SU-DHL-6 (cell line): ENCODE data around the gene ATXN2L.

Experiments
- H2AFZ ChIP-seq: fragments of 200-600 bp; sonication (generic); 2 replicates; pipeline ENCODE4 v1.6.1; 2014; ENCODE audit warnings: low read depth, mild to moderate bottlenecking, moderate library complexity, mixed read lengths, antibody characterized with exemption, low read length; ENCODE audit not compliant: severe bottlenecking
- H3F3A ChIP-seq: fragments of 200-600 bp; shearing (Covaris generic); 2 replicates; pipeline ENCODE4 v1.6.0; 2016; ENCODE audit warnings: antibody characterized with exemption, mild to moderate bottlenecking; ENCODE audit not compliant: insufficient read depth
- H3K27ac ChIP-seq: fragments of 200-600 bp; sonication (generic); 2 replicates; pipeline ENCODE4 v1.5.1; 2016; ENCODE audit warnings: low read depth, mild to moderate bottlenecking, low read length, moderate library complexity, mixed read lengths
- H3K27me3 ChIP-seq: fragments of 200-600 bp; sonication (generic), shearing (Covaris generic); 2 replicates; pipeline ENCODE4 v1.6.0; 2014; ENCODE audit warnings: mild to moderate bottlenecking, low read length
- H3K36me3 ChIP-seq: fragments of 200-600 bp; sonication (generic); 2 replicates; pipeline ENCODE4 v1.6.1; 2014; ENCODE audit warnings: mild to moderate bottlenecking, low read length, mixed read lengths
- H3K4me2 ChIP-seq: fragments of 300-600, 200-600 bp; shearing (Covaris generic), sonication (generic); 2 replicates; pipeline ENCODE4 v1.6.0; 2014; ENCODE audit warnings: low read length, low read depth, mild to moderate bottlenecking; ENCODE audit not compliant: poor library complexity, severe bottlenecking
- H3K4me3 ChIP-seq: fragments of 200-600 bp; sonication (generic); 2 replicates; pipeline ENCODE4 v1.5.1; 2014; ENCODE audit warnings: antibody characterized with exemption, low read length, mild to moderate bottlenecking, mixed read lengths; ENCODE audit not compliant: insufficient read depth, poor library complexity, severe bottlenecking
- H3K79me2 ChIP-seq: fragments of 200-600 bp; sonication (generic); 2 replicates; pipeline ENCODE4 v1.6.1; 2014; ENCODE audit warnings: mild to moderate bottlenecking, low read length, moderate library complexity; ENCODE audit not compliant: insufficient read depth
- H3K9ac ChIP-seq: fragments of 200-600 bp; sonication (generic); 2 replicates; pipeline ENCODE4 v1.7.0; 2014; ENCODE audit warnings: mild to moderate bottlenecking, low read length
- H3K9me2 ChIP-seq: fragments of 200-600 bp; sonication (generic); replicated peaks from 2 replicates; pipeline ENCODE4 v1.6.1; 2014; ENCODE audit warnings: low read length; ENCODE audit not compliant: insufficient read depth
- H3K9me3 ChIP-seq: fragments of 200-600 bp; sonication (generic); 2 replicates; pipeline ENCODE4 v1.6.1; 2014; ENCODE audit warnings: low read length, mixed read lengths; ENCODE audit not compliant: insufficient read depth
- H4K20me1 ChIP-seq: fragments of 200-600 bp; sonication (generic); 2 replicates; pipeline ENCODE4 v1.6.1; 2014; ENCODE audit warnings: low read depth, mild to moderate bottlenecking, antibody characterized with exemption, low read length, moderate library complexity, mixed read lengths
- EZH2phosphoT487 ChIP-seq: fragments of 200-600 bp; sonication (generic), shearing (Covaris generic); conservative IDR thresholded peaks from 2 replicates; pipeline ENCODE4 v1.6.1; 2018; ENCODE audit warnings: mild to moderate bottlenecking, antibody characterized with exemption, low read length, moderate library complexity, mixed read lengths
- TF ChIP-seq, protein P1 (sequence below): fragments of 200-600 bp; sonication (generic); IDR thresholded peaks from one replicate; pipeline ENCODE4 v1.5.1; 2017; ENCODE audit warnings: antibody characterized with exemption, mild to moderate bottlenecking, low read length, moderate library complexity; ENCODE audit not compliant: insufficient read depth, poor library complexity, severe bottlenecking

Gene ATXN2L

DNA sequence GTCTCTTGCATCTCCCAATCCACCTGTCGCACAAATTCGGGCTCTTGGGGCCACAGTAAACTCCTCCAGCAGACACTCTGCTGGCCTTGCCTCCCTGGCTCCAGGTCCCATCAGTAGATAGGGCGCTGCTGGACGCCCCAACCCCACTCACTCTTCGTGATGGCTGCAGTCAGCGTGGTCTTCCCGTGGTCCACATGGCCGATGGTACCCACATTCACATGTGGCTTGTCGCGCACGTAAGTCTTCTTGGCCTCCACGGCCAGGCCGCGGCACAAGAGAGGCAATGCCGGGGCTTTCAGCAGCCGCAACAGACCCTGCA, 22.9 kb downstream of the ATXN2L start:
- peak overlapping the region; percentile 72 for H3K4me2 ChIP-seq
- no peaks in the 10 kb centered on the region; the same call in 1 of the 2 replicates for H3K36me3 ChIP-seq

DNA sequence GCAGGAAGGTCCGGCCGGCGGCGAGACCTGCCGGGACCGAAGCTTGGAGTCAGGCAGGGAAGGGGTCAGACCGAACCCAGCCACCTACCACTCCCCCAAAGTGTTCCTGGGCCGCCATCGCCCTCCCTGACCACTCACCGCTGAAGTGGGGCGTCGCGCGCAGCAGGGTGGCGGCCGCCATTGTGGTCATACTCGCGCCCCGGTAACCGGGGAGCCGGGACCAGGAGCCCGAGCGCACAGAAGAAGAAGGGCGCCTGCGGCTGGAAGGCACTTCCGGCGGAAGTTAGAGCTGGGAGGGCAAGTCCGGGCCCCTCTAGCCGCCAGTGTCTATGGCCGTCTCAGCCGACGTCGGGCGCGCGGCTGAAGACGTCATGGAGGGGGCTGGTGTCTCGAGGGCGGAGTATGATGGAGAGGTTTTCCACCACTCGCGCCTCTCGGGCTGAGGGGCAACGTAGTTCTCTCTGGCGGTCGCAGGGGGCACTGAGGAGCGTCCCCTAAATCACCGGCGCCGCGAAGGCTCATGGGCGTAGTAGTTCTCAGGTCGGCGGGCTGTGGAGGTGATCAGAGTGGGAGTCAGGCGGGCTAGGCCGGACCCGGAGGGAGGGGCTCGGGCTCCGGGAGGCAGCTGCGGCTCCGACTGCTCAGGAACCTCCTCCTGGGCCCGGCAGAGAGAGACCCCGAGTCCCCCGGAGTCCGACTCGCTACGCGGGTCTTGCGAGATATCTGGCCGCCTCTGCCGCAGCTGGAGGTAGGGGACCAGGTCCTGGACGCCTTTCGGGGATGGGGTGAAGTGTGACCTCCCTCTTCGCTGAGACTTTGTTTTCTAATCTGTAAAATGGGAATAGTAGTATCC, 23.5 kb downstream of the ATXN2L start, which contains the start of gene TUFM:
Gene TUFM (minus strand): TSS at position 269 of the 853 bp plus-strand sequence. CDS start 79 bp downstream, at position 190.
- TF ChIP-seq EZH2phosphoT487, result no peak
- TF ChIP-seq, protein P1, sequence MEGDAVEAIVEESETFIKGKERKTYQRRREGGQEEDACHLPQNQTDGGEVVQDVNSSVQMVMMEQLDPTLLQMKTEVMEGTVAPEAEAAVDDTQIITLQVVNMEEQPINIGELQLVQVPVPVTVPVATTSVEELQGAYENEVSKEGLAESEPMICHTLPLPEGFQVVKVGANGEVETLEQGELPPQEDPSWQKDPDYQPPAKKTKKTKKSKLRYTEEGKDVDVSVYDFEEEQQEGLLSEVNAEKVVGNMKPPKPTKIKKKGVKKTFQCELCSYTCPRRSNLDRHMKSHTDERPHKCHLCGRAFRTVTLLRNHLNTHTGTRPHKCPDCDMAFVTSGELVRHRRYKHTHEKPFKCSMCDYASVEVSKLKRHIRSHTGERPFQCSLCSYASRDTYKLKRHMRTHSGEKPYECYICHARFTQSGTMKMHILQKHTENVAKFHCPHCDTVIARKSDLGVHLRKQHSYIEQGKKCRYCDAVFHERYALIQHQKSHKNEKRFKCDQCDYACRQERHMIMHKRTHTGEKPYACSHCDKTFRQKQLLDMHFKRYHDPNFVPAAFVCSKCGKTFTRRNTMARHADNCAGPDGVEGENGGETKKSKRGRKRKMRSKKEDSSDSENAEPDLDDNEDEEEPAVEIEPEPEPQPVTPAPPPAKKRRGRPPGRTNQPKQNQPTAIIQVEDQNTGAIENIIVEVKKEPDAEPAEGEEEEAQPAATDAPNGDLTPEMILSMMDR, result peak; percentile 38
- Histone ChIP-seq H3K27me3 (no peaks in the 10 kb centered on the region), H3K9me2 (no peaks in the 10 kb centered on the region), H3F3A (no peaks in the 10 kb centered on the region), H2AFZ (peak within 1 kb of the TSS; percentile 62), H3K9me3 (no peaks in the 10 kb centered on the region), H3K36me3 (no peaks in the 10 kb centered on the region; the same call in 1 of the 2 replicates), H3K4me2 (peak within 1 kb of the TSS; percentile 72), H3K27ac (peak within 1 kb of the TSS; percentile 35), H3K79me2 (peaks cover 30% of the 10 kb centered on the region), H4K20me1 (peaks cover 5% of the 10 kb centered on the region; the same call in 1 of the 2 replicates), H3K9ac (peak within 1 kb of the TSS; percentile 98), H3K4me3 (peak within 1 kb of the TSS; percentile 76)

More for the DNA sequence above, 22.9 kb downstream of the ATXN2L start:
- no peak overlapping the region for H2AFZ ChIP-seq
- no peaks in the 10 kb centered on the region for H3F3A ChIP-seq
- peak overlapping the region; percentile 70 for H3K4me3 ChIP-seq
- TF ChIP-seq, protein P1, result no peak
- no peak for TF ChIP-seq EZH2phosphoT487
- H3K9me2 ChIP-seq, result no peaks in the 10 kb centered on the region
- H3K79me2 ChIP-seq, result peaks cover 30% of the 10 kb centered on the region
- no peaks in the 10 kb centered on the region for H3K9me3 ChIP-seq
- H3K9ac ChIP-seq, result peak overlapping the region; percentile 98
- no peaks in the 10 kb centered on the region for H3K27me3 ChIP-seq
- peaks cover 5% of the 10 kb centered on the region; the same call in 1 of the 2 replicates for H4K20me1 ChIP-seq
- H3K27ac ChIP-seq, result peak overlapping the region; percentile 35

DNA sequence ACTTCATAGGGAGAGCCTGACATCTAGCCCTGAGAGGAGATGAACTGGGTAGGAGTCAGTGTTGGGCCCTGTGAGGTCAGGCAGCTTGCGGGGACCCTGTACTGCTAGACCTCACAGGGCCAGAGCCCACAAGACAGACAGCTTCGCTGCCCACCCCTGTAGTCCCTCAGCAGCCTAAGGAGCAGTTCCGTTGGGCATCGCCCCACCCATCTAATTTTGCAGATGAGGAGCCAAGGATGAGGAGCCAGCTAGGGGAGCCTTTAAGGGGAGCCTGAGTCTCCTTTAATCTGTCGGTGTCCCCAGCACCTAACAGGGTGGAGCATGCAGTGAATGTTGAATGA, 24.1 kb downstream of the ATXN2L start:
- peaks cover 30% of the 10 kb centered on the region for H3K79me2 ChIP-seq
- peak overlapping the region; percentile 68 for H3K4me2 ChIP-seq
- H3F3A ChIP-seq, result no peaks in the 10 kb centered on the region
- H2AFZ ChIP-seq, result peak overlapping the region; percentile 62
- no peaks in the 10 kb centered on the region for H3K27me3 ChIP-seq
- H3K9me3 ChIP-seq, result no peaks in the 10 kb centered on the region
- peaks cover 5% of the 10 kb centered on the region; the same call in 1 of the 2 replicates for H4K20me1 ChIP-seq
- TF ChIP-seq EZH2phosphoT487, result no peak
- TF ChIP-seq, protein P1, result no peak
- H3K36me3 ChIP-seq, result no peaks in the 10 kb centered on the region; the same call in 1 of the 2 replicates
- peak overlapping the region; percentile 76 for H3K4me3 ChIP-seq
- H3K9ac ChIP-seq, result peak overlapping the region; percentile 98
- H3K27ac ChIP-seq, result 0 out of 2 replicates have a peak overlapping the region, but pooled peaks have one; percentile 14
- H3K9me2 ChIP-seq, result no peaks in the 10 kb centered on the region
